C4-2B (cell line): ENCODE measurements around the gene NFYB.

Experiments used
- CTCF ChIP-seq: fragments of 450-650 bp; conservative IDR thresholded peaks from 2 replicates; pipeline ENCODE4 v1.5.1; 2017; ENCODE audit warnings: mild to moderate bottlenecking
- ZFX ChIP-seq: fragments of 450-650 bp; IDR thresholded peaks from 2 replicates; pipeline ENCODE4 v1.6.1; 2017

GRCh38 chr12:104105461-104105860 lies 32.5 kb downstream of the NFYB start:
- TF ChIP-seq CTCF (no peak), ZFX (no peak)
